GM12874 (cell line): Measurements from ENCODE around the gene HABP4.

Source experiments
- CTCF ChIP-seq: IDR thresholded peaks from 2 replicates; pipeline ENCODE4 v1.5.1; 2011; ENCODE audit warnings: low read depth, mild to moderate bottlenecking, control low read depth, low read length, moderate library complexity; ENCODE audit not compliant: insufficient read depth

HABP4 gene

GRCh38 chr9:96437454-96437853 lies 12.5 kb upstream of the HABP4 start:
- TF ChIP-seq CTCF: no peak

- TF ChIP-seq CTCF: no peak
Measured at GRCh38 chr9:96440671-96441199, 9.2 kb upstream of the HABP4 start.

GRCh38 chr9:96441798-96442445 lies 8.0 kb upstream of the HABP4 start:
- peak; percentile 60 for TF ChIP-seq CTCF

GRCh38 chr9:96442491-96442890 lies 7.5 kb upstream of the HABP4 start:
- no peak for TF ChIP-seq CTCF

- TF ChIP-seq CTCF: no peak
Measured at GRCh38 chr9:96447406-96447805, 2.6 kb upstream of the HABP4 start.

GRCh38 chr9:96448546-96449170 lies 1.3 kb upstream of the HABP4 start:
- TF ChIP-seq CTCF: no peak

GRCh38 chr9:96449523-96449844 lies 485 bp upstream of the HABP4 start:
- no peak for TF ChIP-seq CTCF
